RPMI8226 (cell line): ENCODE results near the gene C9orf50.

Source experiments
- DNase-seq: peaks from one replicate; pipeline ENCODE4 v3.0.0-alpha.2; 2015

Gene C9orf50

GRCh38 chr9:129629251-129629820 is 8.4 kb upstream of the C9orf50 start:
- no peak for DNase-seq

GRCh38 chr9:129628709-129629108 is 7.8 kb upstream of the C9orf50 start:
- no peak for DNase-seq

GRCh38 chr9:129627556-129628440 is 6.9 kb upstream of the C9orf50 start:
- DNase-seq: no peak

- DNase-seq: peak; percentile 76
These were observed 5.9 kb upstream of the C9orf50 start for GRCh38 chr9:129626625-129627284.

GRCh38 chr9:129626079-129626624 is 5.3 kb upstream of the C9orf50 start, which contains the start of gene NTMT1:
TSS of gene NTMT1 (plus strand) at chr9:129626163. CDS start at chr9:129632704, 6,541 bp downstream.
- peak; percentile 92 for DNase-seq

GRCh38 chr9:129624947-129625346 is 4.0 kb upstream of the C9orf50 start:
- peak; percentile 74 for DNase-seq

- peak; percentile 83 for DNase-seq
These were observed 3.4 kb upstream of the C9orf50 start for GRCh38 chr9:129624168-129624759.

GRCh38 chr9:129623331-129623730 is 2.4 kb upstream of the C9orf50 start:
- DNase-seq: no peak

- DNase-seq: no peak
These were observed 873 bp downstream of the C9orf50 start for GRCh38 chr9:129619787-129620668.

GRCh38 chr9:129617167-129617566 is 3.7 kb downstream of the C9orf50 start:
- DNase-seq: peak; percentile 62

GRCh38 chr9:129615407-129616285 is 5.3 kb downstream of the C9orf50 start:
- no peak for DNase-seq

GRCh38 chr9:129614932-129615331 is 6.0 kb downstream of the C9orf50 start:
- no peak for DNase-seq

- peak; percentile 66 for DNase-seq
These were observed 7.3 kb downstream of the C9orf50 start for GRCh38 chr9:129613520-129614175.

GRCh38 chr9:129612815-129613519 is 7.9 kb downstream of the C9orf50 start:
- no peak for DNase-seq

- DNase-seq: no peak
These were observed 8.8 kb downstream of the C9orf50 start for GRCh38 chr9:129612123-129612522.

GRCh38 chr9:129611307-129611800 is 9.5 kb downstream of the C9orf50 start:
- no peak for DNase-seq

- peak; percentile 81 for DNase-seq
These were observed 10.2 kb downstream of the C9orf50 start for GRCh38 chr9:129610473-129611306.

GRCh38 chr9:129610213-129610472 is 10.8 kb downstream of the C9orf50 start:
- no peak for DNase-seq
